Stimulated activated CD4-positive, alpha-beta T cell treated with anti-CD3 and anti-CD28 coated beads, Interleukin-12 subunit alpha, Interleukin-12 subunit beta, amount 100 ng/mL, for 48 hours (primary cell): ENCODE results near the gene TBCD.

ENCODE experiments used
- DNase-seq, 3 donors: peaks; one replicate each; pipeline ENCODE4 v3.0.0-alpha.2; 2020; ENCODE audit warnings: low read depth in 2 of 3, low spot score in 1 of 3

The TBCD gene

GRCh38 chr17:82920715-82921114 lies 168.8 kb downstream of the TBCD start:
- no peak for DNase-seq

- DNase-seq: no peak
Measured at GRCh38 chr17:82921426-82921825, 169.6 kb downstream of the TBCD start.

- no peak for DNase-seq
Measured at GRCh38 chr17:82922646-82923045, 170.8 kb downstream of the TBCD start.

DNA sequence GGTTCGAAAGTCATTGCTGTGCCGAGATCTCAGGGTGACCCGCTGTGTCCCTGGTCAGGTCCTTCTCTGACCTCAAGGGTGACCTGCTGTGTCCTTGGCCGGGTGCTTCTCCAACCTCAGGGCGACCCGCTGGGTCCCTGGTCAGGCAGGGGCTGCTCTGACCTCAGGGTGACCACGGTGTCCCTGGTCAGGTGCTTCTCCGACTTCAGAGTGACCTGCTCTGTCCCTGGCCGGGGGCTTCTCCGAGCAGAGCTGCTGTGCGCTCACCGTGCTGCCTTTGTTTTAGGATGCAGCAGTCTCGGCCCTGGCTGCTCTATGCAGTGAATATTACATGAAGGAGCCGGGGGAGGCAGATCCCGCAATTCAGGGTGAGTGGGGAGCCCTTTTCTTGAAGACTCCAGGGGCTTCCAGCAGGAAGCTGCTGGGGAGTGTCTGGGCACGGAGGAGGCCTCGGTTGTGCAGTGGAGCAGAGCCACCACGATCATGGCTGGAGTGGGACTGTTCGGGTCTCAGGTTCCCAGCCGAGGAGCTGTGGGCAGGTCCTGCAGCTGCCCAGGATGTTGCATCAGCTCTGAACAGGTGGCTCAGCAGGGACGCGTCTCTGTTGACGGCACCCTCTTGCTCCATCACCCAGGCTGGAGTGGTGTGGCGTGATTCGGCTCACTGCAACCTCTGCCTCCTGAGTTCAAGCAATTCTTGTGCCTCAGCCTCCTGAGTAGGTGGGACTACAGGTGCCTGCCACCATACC lies 171.7 kb downstream of the TBCD start:
- DNase-seq: no peak

DNA sequence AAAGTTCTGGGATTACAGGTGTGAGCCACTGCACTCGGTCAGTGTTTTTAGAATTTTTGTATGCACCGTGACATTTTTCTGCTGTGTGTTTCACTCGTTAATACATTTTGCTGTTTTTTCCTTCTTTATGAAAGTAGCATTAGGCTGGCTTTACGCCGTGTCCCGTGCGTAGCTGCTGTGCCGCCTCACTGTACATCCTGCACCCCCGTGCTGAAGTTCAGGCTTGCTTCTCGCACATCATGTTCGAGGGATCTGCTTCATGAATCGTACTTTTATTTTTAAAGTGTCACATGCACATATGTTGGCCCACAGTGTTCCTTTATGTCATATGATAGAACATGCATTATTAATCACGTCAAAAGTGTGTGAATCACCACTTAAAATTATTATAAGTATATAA lies 172.3 kb downstream of the TBCD start:
- DNase-seq: no peak

DNA sequence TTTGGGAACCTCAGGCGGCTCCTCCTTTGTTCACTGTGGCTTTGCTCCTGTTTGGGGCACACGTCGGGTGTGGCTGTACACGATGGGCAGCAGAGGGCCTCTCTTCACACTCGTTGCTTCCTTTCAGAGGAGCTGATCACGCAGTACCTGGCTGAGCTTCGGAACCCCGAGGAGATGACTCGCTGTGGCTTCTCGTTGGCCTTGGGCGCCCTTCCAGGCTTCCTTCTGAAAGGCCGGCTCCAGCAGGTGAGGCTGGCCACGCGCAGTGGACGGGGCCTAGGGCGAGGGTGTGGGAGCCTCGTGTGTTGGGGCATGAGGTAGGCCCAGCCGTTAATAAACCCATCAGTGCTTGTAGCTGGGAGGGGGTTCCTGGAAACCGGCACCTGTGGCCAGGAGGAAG lies 172.9 kb downstream of the TBCD start:
- no peak for DNase-seq

DNA sequence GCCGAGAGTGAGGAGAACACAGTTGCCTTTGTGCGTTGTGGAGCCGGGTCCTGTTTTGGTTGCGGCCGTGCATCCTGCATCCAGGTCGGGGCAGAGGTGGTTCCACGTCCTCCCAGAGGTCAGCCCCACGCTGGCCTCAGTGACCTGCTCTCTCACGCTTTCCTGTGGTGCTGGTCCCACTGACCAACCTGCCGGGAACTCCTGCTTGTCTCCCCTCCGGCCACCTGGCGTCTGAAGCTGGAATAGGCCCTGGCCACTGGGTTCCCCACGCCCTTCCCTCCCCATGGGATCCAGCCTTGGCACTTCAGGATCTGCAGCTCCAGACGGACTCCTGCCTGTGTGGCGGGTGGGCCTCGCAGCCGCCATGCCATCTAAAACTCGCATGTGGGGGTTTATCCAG lies 173.5 kb downstream of the TBCD start:
- DNase-seq: no peak

GRCh38 chr17:82926081-82926480 lies 174.2 kb downstream of the TBCD start:
- DNase-seq: no peak

- DNase-seq: no peak
Measured at GRCh38 chr17:82926716-82927115, 174.9 kb downstream of the TBCD start.

GRCh38 chr17:82927311-82927660 lies 175.4 kb downstream of the TBCD start:
- no peak for DNase-seq

GRCh38 chr17:82927661-82928601 lies 176.1 kb downstream of the TBCD start:
- DNase-seq: no peak

DNA sequence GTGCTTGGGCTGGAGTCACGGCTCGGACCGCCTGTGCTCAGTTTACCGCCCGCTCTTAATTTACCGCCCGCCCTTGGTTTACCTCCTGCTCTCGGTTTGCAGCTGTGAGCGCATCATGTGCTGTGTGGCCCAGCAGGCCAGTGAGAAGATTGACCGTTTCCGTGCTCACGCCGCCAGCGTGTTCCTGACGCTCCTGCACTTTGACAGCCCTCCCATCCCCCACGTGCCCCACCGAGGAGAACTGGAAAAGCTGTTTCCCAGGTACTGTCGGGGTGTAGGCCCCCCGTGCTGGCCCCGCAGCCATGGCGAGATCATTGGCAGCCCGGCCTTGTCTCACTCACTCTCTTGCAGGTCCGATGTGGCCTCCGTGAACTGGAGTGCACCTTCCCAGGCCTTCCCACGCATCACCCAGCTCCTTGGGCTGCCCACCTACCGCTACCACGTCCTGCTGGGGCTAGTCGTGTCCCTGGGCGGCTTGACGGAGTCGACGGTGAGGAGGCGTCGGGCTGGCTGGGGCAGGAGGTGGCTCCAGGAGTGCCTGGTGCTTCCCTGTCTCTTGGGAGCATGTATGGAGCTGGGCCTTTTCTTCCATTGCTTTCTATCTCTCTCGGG lies 177.3 kb downstream of the TBCD start:
- no peak for DNase-seq

DNA sequence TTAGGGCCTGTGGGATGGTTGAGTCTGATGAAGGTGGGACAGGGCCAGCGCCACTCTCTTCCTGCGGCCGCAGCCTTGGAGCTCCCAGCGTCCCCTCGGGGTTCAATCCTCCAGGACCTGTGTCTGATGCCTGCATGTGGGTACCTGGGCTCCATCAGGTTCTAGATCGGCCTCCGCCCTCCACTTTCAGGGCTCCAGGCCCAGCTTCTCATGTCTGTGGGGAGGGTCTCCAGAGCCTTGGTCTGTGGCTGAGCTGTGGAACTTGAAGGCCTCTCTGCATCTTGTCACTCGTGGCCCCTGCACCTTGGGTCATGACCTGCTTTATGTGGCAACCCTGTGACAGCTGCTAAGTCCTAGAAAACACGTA lies 177.8 kb downstream of the TBCD start:
- no peak for DNase-seq

DNA sequence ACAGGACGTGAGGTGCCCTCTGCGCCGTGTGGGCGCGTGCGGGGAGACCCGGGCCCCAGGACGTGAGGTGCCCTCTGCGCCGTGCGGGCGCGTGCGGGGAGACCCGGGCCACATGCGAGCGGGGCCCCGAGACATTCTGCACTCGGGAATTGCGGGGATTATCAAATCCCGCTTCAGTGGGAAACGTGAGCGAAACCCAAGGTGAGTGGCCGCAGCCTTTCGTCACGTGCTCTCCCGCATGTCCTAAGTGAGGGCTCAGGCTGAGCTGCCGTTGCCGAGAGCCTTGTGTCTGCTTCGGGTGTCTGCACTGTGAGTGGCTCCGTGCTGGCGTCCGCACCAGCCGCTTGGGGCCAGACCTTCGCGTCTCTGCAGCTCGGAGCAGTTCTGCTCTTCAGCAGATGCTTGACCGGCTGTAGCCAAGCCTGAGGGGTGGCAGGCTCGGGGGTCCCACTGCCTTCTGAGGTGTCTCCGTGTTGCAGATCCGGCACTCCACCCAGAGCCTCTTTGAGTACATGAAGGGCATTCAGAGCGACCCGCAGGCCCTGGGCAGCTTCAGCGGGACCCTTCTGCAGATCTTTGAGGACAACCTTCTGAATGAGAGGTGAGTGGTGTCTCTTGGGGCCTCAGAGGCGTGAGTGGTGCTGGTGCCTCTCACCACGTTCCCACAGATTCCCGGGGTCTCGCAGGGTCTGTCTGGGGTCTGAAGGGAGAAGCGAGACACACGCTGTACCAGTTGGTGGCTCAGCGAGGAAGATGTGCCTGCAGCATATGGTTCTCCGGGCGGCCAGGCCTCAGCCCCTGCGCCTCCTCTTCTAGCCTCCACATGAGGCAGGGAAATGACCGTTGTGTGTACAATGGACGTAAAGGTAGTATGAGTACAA lies 178.4 kb downstream of the TBCD start:
- no peak for DNase-seq

- no peak for DNase-seq
Measured at GRCh38 chr17:82930924-82931698, 179.2 kb downstream of the TBCD start.

- DNase-seq: no peak
Measured at GRCh38 chr17:82931699-82932517, 180.0 kb downstream of the TBCD start.

GRCh38 chr17:82932518-82933310 lies 180.8 kb downstream of the TBCD start:
- no peak for DNase-seq

- no peak for DNase-seq
Measured at GRCh38 chr17:82933911-82934310, 182.0 kb downstream of the TBCD start.
